Measurements from ENCODE around the gene TYRO3.
A peak's percentile ranks its signal among the peaks of the same experiment; 100 is the strongest.

TYRO3 gene

GRCh38 chr15:41558400-41559238, at the start of gene TYRO3:
Gene TYRO3 (plus strand): TSS chr15:41559212. CDS start chr15:41559258, 46 bp downstream.
- DNase-seq: peak; percentile 3

- no peak for DNase-seq
Observed at GRCh38 chr15:41510728-41511127, 48.3 kb upstream of the TYRO3 start.

- DNase-seq: no peak
Observed at GRCh38 chr15:41511331-41511898, 47.6 kb upstream of the TYRO3 start.

- no peak for DNase-seq
Observed at GRCh38 chr15:41511899-41512369, 47.1 kb upstream of the TYRO3 start.

GRCh38 chr15:41512512-41512939, 46.5 kb upstream of the TYRO3 start:
- no peak for DNase-seq

GRCh38 chr15:41512940-41513505, 46.0 kb upstream of the TYRO3 start:
- DNase-seq: no peak

- DNase-seq: no peak
Observed at GRCh38 chr15:41513506-41514227, 45.3 kb upstream of the TYRO3 start, which contains the start of gene LTK. Gene LTK (minus strand): TSS chr15:41513827. CDS start chr15:41513709, 118 bp downstream.

GRCh38 chr15:41517895-41518449, 41.0 kb upstream of the TYRO3 start:
- DNase-seq: no peak

GRCh38 chr15:41520636-41521035, 38.4 kb upstream of the TYRO3 start:
- DNase-seq: no peak

- no peak for DNase-seq
Observed at GRCh38 chr15:41521614-41522013, 37.4 kb upstream of the TYRO3 start.

GRCh38 chr15:41523097-41523496, 35.9 kb upstream of the TYRO3 start:
- DNase-seq: no peak

GRCh38 chr15:41530363-41530956, 28.6 kb upstream of the TYRO3 start:
- DNase-seq: no peak

- DNase-seq: no peak
Observed at GRCh38 chr15:41535544-41535943, 23.5 kb upstream of the TYRO3 start.

- DNase-seq: no peak
Observed at GRCh38 chr15:41536866-41537265, 22.1 kb upstream of the TYRO3 start.

GRCh38 chr15:41543521-41543870, 15.5 kb upstream of the TYRO3 start:
- no peak for DNase-seq

GRCh38 chr15:41544650-41545015, 14.4 kb upstream of the TYRO3 start:
- no peak for DNase-seq

- DNase-seq: no peak
Observed at GRCh38 chr15:41545218-41545617, 13.8 kb upstream of the TYRO3 start.

- no peak for DNase-seq
Observed at GRCh38 chr15:41546851-41547786, 11.9 kb upstream of the TYRO3 start.

- DNase-seq: no peak
Observed at GRCh38 chr15:41550066-41550775, 8.8 kb upstream of the TYRO3 start.

GRCh38 chr15:41553731-41554130, 5.3 kb upstream of the TYRO3 start:
- DNase-seq: no peak

GRCh38 chr15:41554343-41554742, 4.7 kb upstream of the TYRO3 start:
- no peak for DNase-seq

All from GDM1 (cell line).